GM12801 (cell line): ENCODE measurements around the gene NYAP1.

Source experiments
- CTCF ChIP-seq: IDR thresholded peaks from one replicate; pipeline ENCODE4 v1.5.1; 2011; ENCODE audit warnings: control low read depth; ENCODE audit not compliant: insufficient read length; ENCODE audit errors: extremely low read depth

NYAP1 gene

GRCh38 chr7:100484673-100485045 is 932 bp downstream of the NYAP1 start:
- no peak for TF ChIP-seq CTCF

GRCh38 chr7:100485471-100485876 is 1.7 kb downstream of the NYAP1 start:
- TF ChIP-seq CTCF, result no peak

- TF ChIP-seq CTCF, result no peak
Measured at GRCh38 chr7:100486111-100486636, 2.4 kb downstream of the NYAP1 start.

GRCh38 chr7:100486753-100487446 is 3.2 kb downstream of the NYAP1 start:
- TF ChIP-seq CTCF, result no peak

GRCh38 chr7:100488333-100489095 is 4.8 kb downstream of the NYAP1 start:
- TF ChIP-seq CTCF, result no peak

- no peak for TF ChIP-seq CTCF
Measured at GRCh38 chr7:100489121-100489520, 5.4 kb downstream of the NYAP1 start.

GRCh38 chr7:100489824-100490223 is 6.1 kb downstream of the NYAP1 start:
- TF ChIP-seq CTCF, result no peak
